HG03045 (cell line): ENCODE data around the gene CCND2.
A peak's percentile ranks its signal among the peaks of the same experiment; 100 is the strongest.

ENCODE experiments used
- ATAC-seq: cut with Tn5 transposase; IDR thresholded peaks from one replicate; pipeline ENCODE4 v1.9.1; 2021; ENCODE audit warnings: mild to moderate bottlenecking, moderate library complexity; ENCODE audit not compliant: unreplicated experiment

Gene CCND2

GRCh38 chr12:4275870-4276301 lies 2.3 kb downstream of the CCND2 start:
- ATAC-seq = no peak

- ATAC-seq = peak; percentile 36
Measured at GRCh38 chr12:4276524-4277204, 3.1 kb downstream of the CCND2 start.

- ATAC-seq = no peak
Measured at GRCh38 chr12:4277205-4277543, 3.6 kb downstream of the CCND2 start.

- no peak for ATAC-seq
Measured at GRCh38 chr12:4277857-4278256, 4.3 kb downstream of the CCND2 start.

- no peak for ATAC-seq
Measured at GRCh38 chr12:4278329-4279197, 5.0 kb downstream of the CCND2 start.

GRCh38 chr12:4279198-4279690 lies 5.7 kb downstream of the CCND2 start:
- ATAC-seq = no peak

GRCh38 chr12:4280351-4281163 lies 7.0 kb downstream of the CCND2 start:
- no peak for ATAC-seq

GRCh38 chr12:4281173-4281654 lies 7.7 kb downstream of the CCND2 start:
- ATAC-seq = no peak

- no peak for ATAC-seq
Measured at GRCh38 chr12:4282103-4282891, 8.7 kb downstream of the CCND2 start.

GRCh38 chr12:4282892-4283511 lies 9.4 kb downstream of the CCND2 start:
- ATAC-seq = no peak

- no peak for ATAC-seq
Measured at GRCh38 chr12:4283512-4284255, 10.1 kb downstream of the CCND2 start.

GRCh38 chr12:4284306-4284705 lies 10.7 kb downstream of the CCND2 start:
- no peak for ATAC-seq

GRCh38 chr12:4285070-4285469 lies 11.5 kb downstream of the CCND2 start:
- ATAC-seq = no peak

- no peak for ATAC-seq
Measured at GRCh38 chr12:4286228-4286627, 12.7 kb downstream of the CCND2 start.

- no peak for ATAC-seq
Measured at GRCh38 chr12:4286771-4287317, 13.3 kb downstream of the CCND2 start.

- ATAC-seq = no peak
Measured at GRCh38 chr12:4287325-4288211, 14.0 kb downstream of the CCND2 start.

- no peak for ATAC-seq
Measured at GRCh38 chr12:4288296-4289131, 15.0 kb downstream of the CCND2 start.
